Chondrocyte (in vitro differentiated cells): ENCODE measurements around the gene ACTR3. TPM values are rescaled to one million over a fixed set of nuclear protein-coding genes. Genes with fewer than 3 reads are reported as not detected.
A peak's percentile ranks its signal among the peaks of the same experiment; 100 is the strongest.

Experiments used
- DNase-seq: peaks from one replicate; pipeline ENCODE4 v3.0.0; 2021; ENCODE audit warnings: mixed read lengths, low spot score
- H3K27ac Mint-ChIP-seq: one replicate; pipeline ENCODE4 v1.8.0; 2021; ENCODE audit warnings: mild to moderate bottlenecking, moderate library complexity, mixed read lengths; ENCODE audit not compliant: unreplicated experiment
- H3K27me3 Mint-ChIP-seq: 2 replicates; pipeline ENCODE4 v1.8.0; 2021; ENCODE audit warnings: low read depth, mixed read lengths
- H3K36me3 Mint-ChIP-seq: 2 replicates; pipeline ENCODE4 v1.8.0; 2021; ENCODE audit warnings: low read depth, mixed read lengths
- H3K4me1 Mint-ChIP-seq: 2 replicates; pipeline ENCODE4 v1.8.0; 2021; ENCODE audit warnings: low read depth, mild to moderate bottlenecking, mixed read lengths
- H3K4me3 Mint-ChIP-seq: one replicate; pipeline ENCODE4 v1.8.0; 2021; ENCODE audit warnings: mild to moderate bottlenecking, moderate library complexity, mixed read lengths; ENCODE audit not compliant: unreplicated experiment
- H3K9me3 Mint-ChIP-seq: 2 replicates; pipeline ENCODE4 v1.8.0; 2021; ENCODE audit warnings: low read depth, mixed read lengths
- total RNA-seq: library from RNA; stranded (reverse); gene quantifications from 3 replicates; pipeline ENCODE4 v1.2.1, GENCODE V29; 2021
- TF ChIP-seq, protein P1 (sequence below): fragments of 200-600 bp; sonication (generic); IDR thresholded peaks from 2 replicates; pipeline ENCODE4 v1.5.0; 2021; ENCODE audit warnings: antibody characterized with exemption, mild to moderate bottlenecking, moderate library complexity

Gene ACTR3
- total RNA-seq, 1 donor from 2014 or later, result 434 TPM

DNA sequence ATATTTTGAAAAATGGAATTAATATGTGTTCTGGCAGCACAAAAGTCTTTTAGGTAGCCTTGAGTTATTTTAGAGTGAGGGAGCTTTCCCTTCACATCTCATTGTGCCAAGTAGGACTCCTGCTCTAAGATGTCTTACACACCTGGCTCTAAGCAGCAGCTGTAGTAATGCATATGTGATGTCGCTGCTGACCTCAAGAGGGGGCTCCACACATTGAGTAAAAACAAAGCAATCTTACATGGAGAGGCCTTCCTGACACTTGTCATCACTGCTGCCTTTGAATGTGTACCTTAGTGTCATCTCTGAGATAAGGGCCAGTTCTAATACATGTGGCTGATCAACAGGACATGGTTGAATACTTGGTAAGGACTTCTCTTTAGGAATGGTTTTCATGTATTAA lies 75.8 kb downstream of the ACTR3 start:
- TF ChIP-seq, protein P1, sequence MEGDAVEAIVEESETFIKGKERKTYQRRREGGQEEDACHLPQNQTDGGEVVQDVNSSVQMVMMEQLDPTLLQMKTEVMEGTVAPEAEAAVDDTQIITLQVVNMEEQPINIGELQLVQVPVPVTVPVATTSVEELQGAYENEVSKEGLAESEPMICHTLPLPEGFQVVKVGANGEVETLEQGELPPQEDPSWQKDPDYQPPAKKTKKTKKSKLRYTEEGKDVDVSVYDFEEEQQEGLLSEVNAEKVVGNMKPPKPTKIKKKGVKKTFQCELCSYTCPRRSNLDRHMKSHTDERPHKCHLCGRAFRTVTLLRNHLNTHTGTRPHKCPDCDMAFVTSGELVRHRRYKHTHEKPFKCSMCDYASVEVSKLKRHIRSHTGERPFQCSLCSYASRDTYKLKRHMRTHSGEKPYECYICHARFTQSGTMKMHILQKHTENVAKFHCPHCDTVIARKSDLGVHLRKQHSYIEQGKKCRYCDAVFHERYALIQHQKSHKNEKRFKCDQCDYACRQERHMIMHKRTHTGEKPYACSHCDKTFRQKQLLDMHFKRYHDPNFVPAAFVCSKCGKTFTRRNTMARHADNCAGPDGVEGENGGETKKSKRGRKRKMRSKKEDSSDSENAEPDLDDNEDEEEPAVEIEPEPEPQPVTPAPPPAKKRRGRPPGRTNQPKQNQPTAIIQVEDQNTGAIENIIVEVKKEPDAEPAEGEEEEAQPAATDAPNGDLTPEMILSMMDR, result peak; percentile 65
- no peak for DNase-seq
- H3K4me1 Mint-ChIP-seq, result peaks cover 14% of the 10 kb centered on the region
- H3K9me3 Mint-ChIP-seq, result no peaks in the 10 kb centered on the region
- no peak overlapping the region for H3K27ac Mint-ChIP-seq
- no peaks in the 10 kb centered on the region for H3K27me3 Mint-ChIP-seq
- H3K36me3 Mint-ChIP-seq, result peaks cover 10% of the 10 kb centered on the region
- H3K4me3 Mint-ChIP-seq, result no peak overlapping the region

DNA sequence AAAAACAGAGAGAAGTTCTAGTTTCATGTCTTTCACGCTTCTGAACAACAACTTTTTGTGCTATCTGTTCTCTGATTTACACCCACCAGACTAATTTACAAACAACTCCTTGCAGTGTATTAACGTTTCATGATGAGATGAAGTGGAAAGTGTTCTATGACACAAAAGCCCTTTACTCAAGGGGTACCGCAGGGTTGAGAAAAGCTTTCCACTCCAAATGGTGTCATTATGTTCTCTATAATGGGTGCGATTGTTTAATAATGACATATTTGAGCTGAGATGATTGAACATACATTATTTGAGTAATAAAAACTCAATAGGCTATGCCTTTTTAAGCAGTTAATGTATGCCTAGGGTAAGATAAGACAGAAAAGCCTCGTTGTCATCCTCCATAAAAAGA lies 76.3 kb downstream of the ACTR3 start:
- H3K27ac Mint-ChIP-seq, result no peak overlapping the region
- no peaks in the 10 kb centered on the region for H3K27me3 Mint-ChIP-seq
- peaks cover 11% of the 10 kb centered on the region for H3K36me3 Mint-ChIP-seq
- no peak for DNase-seq
- H3K4me1 Mint-ChIP-seq, result peaks cover 14% of the 10 kb centered on the region
- H3K4me3 Mint-ChIP-seq, result no peak overlapping the region
- TF ChIP-seq, protein P1, result no peak
- no peaks in the 10 kb centered on the region for H3K9me3 Mint-ChIP-seq

DNA sequence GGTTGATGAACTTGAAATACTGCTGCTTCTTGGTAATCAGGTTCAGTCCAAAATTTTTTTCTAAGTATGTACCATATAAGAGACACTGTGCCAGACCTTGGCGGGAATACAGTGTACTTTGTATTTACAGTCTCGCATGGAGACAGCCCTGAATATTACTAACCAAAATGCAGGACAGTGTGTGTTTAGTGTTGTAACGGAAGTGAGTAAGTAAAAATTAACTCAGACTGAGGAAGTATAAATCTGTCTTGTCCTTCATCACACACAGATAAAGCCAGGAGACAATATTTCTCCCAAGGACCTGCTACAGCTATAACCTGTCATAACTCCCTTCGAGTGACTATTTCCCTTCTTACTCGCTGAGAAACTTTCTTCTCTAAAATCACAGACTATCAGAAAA lies 76.9 kb downstream of the ACTR3 start:
- H3K4me3 Mint-ChIP-seq, result no peak overlapping the region
- H3K27ac Mint-ChIP-seq, result no peak overlapping the region
- H3K4me1 Mint-ChIP-seq, result peaks cover 14% of the 10 kb centered on the region
- H3K36me3 Mint-ChIP-seq, result peaks cover 13% of the 10 kb centered on the region
- no peaks in the 10 kb centered on the region for H3K9me3 Mint-ChIP-seq
- H3K27me3 Mint-ChIP-seq, result no peaks in the 10 kb centered on the region
- TF ChIP-seq, protein P1, result no peak
- DNase-seq, result no peak

DNA sequence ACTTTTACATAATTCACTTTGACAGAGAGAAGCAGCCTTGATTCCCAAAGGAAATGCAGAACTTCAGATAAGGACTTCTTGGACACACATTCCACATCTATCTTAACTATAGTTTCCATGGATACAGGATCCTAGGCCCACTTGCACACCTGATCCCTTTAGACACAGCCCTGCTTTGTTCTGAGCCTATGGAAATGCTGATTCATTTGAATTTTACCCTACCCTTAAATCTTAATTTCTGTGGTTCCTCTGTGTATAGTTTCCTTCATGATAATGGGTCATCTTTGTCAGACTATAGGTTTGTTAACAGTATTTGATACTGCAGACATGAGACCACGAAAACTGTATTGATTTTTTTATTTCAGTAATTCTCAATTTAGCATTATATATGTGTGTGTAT lies 77.4 kb downstream of the ACTR3 start:
- Mint-ChIP-seq H3K4me3 (no peak overlapping the region), H3K9me3 (no peaks in the 10 kb centered on the region), H3K27me3 (no peaks in the 10 kb centered on the region), H3K4me1 (peaks cover 12% of the 10 kb centered on the region), H3K27ac (no peak overlapping the region), H3K36me3 (peaks cover 16% of the 10 kb centered on the region)
- TF ChIP-seq, protein P1, result no peak
- DNase-seq, result no peak

DNA sequence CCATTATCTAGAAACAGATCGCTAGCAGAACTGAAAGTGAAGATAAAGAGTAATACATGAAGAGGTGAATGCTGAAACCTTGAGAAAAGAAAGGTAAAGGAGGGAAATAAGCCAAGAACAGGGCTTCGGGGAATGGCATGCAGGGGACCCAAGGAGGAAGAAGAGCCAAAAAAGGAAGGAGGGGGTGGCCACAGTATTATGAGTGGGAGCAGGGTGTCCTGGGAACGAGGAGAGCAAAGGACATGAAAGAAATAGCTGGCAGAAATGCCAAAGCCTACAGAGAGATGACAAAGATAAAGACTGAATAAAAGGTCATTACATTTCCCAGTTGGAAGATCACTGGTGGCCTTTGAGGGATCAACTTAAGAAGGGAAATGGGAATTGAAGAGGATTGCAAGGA lies 82.9 kb downstream of the ACTR3 start:
- Mint-ChIP-seq H3K36me3 (peaks cover 34% of the 10 kb centered on the region), H3K4me3 (no peak overlapping the region), H3K27me3 (no peaks in the 10 kb centered on the region), H3K27ac (no peak overlapping the region), H3K4me1 (peaks cover 18% of the 10 kb centered on the region), H3K9me3 (no peaks in the 10 kb centered on the region)
- TF ChIP-seq, protein P1, result no peak
- DNase-seq, result no peak
